Superior temporal gyrus (tissue), 1 donor: ENCODE measurements around the gene CREB3.

Source experiments
- DNase-seq: peaks from one replicate; pipeline ENCODE4 v3.0.0-alpha.2; 2016; ENCODE audit errors: extremely low spot score

CREB3 gene

GRCh38 chr9:35732185-35732799 lies at the start of gene CREB3, which contains the start of gene TLN1:
Gene CREB3, plus strand, starts transcription at chr9:35732666. Its CDS starts 107 bp downstream, at chr9:35732773.
Gene TLN1, minus strand, starts transcription at chr9:35732195. Its CDS starts 6,501 bp downstream, at chr9:35725694.
- DNase-seq: peak; percentile 96

GRCh38 chr9:35683323-35683722 lies 49.1 kb upstream of the CREB3 start:
- DNase-seq: no peak

- DNase-seq: no peak
Observed at GRCh38 chr9:35684921-35685320, 47.5 kb upstream of the CREB3 start.

- no peak for DNase-seq
Observed at GRCh38 chr9:35685506-35685905, 47.0 kb upstream of the CREB3 start.

GRCh38 chr9:35686222-35687203 lies 46.0 kb upstream of the CREB3 start:
- DNase-seq: no peak

- no peak for DNase-seq
Observed at GRCh38 chr9:35687306-35687705, 45.2 kb upstream of the CREB3 start.

GRCh38 chr9:35687972-35688557 lies 44.4 kb upstream of the CREB3 start:
- no peak for DNase-seq

GRCh38 chr9:35688558-35689541 lies 43.6 kb upstream of the CREB3 start:
- no peak for DNase-seq

- DNase-seq: no peak
Observed at GRCh38 chr9:35689542-35690293, 42.7 kb upstream of the CREB3 start, which contains the start of gene TPM2. Gene TPM2, minus strand, starts transcription at chr9:35689925. Its CDS starts 108 bp downstream, at chr9:35689817.

GRCh38 chr9:35690294-35690613 lies 42.2 kb upstream of the CREB3 start:
- DNase-seq: no peak

- no peak for DNase-seq
Observed at GRCh38 chr9:35690614-35691333, 41.7 kb upstream of the CREB3 start.

GRCh38 chr9:35691334-35691650 lies 41.2 kb upstream of the CREB3 start:
- no peak for DNase-seq

GRCh38 chr9:35691757-35692301 lies 40.6 kb upstream of the CREB3 start:
- no peak for DNase-seq

- no peak for DNase-seq
Observed at GRCh38 chr9:35695943-35696401, 36.5 kb upstream of the CREB3 start.

GRCh38 chr9:35696520-35697215 lies 35.8 kb upstream of the CREB3 start:
- peak; percentile 66 for DNase-seq

GRCh38 chr9:35697486-35697885 lies 35.0 kb upstream of the CREB3 start:
- no peak for DNase-seq

- no peak for DNase-seq
Observed at GRCh38 chr9:35698231-35698630, 34.2 kb upstream of the CREB3 start.

GRCh38 chr9:35700031-35700430 lies 32.4 kb upstream of the CREB3 start:
- DNase-seq: no peak

GRCh38 chr9:35700942-35701341 lies 31.5 kb upstream of the CREB3 start:
- no peak for DNase-seq
